A204.1 (cell line): Measurements from ENCODE around the gene FMNL2.
A peak's percentile ranks its signal among the peaks of the same experiment; 100 is the strongest.

Experiments used
- FAIRE-seq: peaks from 2 replicates; lab custom pipeline; 2012; peaks lifted over from hg19 to GRCh38; lab: Jason Lieb, UNC

FMNL2 gene

DNA sequence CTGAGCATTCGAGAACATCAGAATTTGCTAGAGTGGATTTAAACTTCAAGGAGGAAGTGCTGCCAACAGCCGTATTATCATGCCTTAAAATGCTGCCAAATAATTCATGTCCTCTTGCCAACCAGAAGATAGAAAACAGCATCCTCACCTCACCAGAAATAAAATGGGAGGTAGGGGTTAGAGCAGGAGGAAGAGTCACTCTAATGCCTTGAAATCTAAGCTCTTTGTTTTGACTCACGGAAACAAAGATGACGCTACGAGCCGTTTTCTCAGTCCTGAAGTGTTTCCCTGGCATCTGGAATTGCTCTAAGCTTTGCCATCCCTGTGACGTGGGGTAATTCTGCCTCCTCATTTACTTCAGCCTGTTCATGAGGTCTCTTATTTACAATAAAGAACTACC, 285.2 kb downstream of the FMNL2 start:
- FAIRE-seq: no peak

GRCh38 chr2:152620985-152621384, 286.0 kb downstream of the FMNL2 start:
- no peak for FAIRE-seq

DNA sequence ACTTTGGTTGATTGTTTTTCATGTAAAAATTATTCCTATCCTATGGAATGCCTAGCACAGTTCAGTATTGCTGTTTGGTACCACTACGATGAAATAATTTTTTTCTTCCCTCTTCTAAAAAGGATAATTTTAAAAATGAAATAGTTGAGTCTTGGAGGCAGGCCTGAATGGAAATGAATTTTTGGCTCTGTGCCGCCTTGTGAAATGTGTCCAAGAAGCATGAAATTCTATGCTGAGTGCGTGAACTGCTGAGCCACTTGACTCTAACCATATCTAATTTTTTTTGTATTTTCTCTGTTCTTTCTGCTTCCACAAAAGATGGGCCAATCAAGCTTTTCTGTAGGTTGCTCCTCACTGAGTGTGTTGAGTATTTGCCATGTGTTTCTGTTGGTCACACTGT, 287.2 kb downstream of the FMNL2 start:
- no peak for FAIRE-seq

GRCh38 chr2:152623076-152623740, 288.2 kb downstream of the FMNL2 start:
- no peak for FAIRE-seq

DNA sequence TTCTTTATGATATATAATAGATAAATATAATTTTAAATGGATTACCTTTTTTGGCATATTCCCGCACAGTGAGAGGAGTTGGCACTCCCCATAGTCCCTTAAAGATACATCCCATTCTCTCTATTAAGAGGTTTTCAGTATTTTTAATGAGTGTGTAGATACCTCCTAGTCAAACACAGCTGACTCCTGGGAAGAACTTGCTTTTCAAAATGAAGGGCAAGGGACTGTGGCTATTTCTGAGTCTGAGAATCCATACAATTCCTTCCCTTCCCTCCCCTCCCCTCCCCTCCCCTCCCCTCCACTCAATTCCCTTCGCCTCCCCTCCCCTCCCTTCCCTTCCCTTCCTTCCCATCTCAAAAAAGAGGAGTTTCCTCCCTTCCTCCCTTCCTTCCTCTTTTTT, 288.8 kb downstream of the FMNL2 start:
- no peak for FAIRE-seq

GRCh38 chr2:152624805-152625204, 289.8 kb downstream of the FMNL2 start:
- no peak for FAIRE-seq

DNA sequence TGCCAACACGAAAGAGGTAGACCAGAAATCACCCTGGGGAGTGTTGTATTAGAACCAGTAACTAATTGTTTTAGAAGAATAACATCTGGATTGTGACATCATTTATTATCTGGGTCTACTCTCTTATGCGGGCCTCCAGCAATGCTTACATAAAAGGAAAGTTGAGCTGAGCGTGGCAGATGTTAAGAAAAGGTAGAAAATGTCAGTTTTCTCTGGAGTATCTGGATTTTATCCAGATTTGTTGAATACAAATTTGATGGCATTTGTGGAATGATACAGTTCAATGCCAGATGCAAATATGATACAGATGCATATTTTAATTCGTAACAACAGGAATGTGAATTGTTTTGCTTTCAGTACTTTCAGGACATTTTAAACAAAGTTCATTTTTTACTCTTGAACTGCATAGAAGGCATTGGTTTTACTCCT, 292.0 kb downstream of the FMNL2 start:
- FAIRE-seq: no peak

DNA sequence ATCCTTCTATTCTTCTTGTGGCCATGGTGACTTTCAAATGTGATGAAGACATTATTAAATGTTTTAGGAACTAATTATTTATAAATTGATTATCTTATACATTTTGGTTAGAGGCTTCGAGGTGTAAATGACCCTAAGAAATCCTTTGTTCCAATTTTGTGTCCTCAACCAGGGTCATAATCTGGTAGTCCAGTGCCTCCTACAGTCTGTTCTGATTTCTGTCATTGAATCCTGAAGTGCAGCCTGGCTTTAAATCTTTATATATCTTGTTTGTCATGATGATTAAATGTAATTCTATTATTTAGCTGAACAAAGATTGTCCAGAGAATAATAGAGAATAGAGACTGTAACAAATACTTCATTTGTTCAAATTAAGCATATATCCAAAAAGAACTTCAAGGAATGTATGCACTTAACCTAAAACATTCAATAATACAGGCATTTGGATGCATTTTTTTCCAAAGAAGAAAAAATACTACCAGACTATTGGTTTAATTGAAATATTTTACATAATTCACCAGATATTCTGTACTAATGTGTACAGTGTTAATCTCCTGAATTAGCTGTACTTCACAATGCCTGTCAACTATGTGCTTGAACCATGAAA, 292.5 kb downstream of the FMNL2 start:
- FAIRE-seq: peak; percentile 55

GRCh38 chr2:152629202-152629601, 294.2 kb downstream of the FMNL2 start:
- FAIRE-seq: no peak

- FAIRE-seq: no peak
Measured at GRCh38 chr2:152630466-152630865, 295.5 kb downstream of the FMNL2 start.

GRCh38 chr2:152632736-152633135, 297.8 kb downstream of the FMNL2 start:
- no peak for FAIRE-seq

DNA sequence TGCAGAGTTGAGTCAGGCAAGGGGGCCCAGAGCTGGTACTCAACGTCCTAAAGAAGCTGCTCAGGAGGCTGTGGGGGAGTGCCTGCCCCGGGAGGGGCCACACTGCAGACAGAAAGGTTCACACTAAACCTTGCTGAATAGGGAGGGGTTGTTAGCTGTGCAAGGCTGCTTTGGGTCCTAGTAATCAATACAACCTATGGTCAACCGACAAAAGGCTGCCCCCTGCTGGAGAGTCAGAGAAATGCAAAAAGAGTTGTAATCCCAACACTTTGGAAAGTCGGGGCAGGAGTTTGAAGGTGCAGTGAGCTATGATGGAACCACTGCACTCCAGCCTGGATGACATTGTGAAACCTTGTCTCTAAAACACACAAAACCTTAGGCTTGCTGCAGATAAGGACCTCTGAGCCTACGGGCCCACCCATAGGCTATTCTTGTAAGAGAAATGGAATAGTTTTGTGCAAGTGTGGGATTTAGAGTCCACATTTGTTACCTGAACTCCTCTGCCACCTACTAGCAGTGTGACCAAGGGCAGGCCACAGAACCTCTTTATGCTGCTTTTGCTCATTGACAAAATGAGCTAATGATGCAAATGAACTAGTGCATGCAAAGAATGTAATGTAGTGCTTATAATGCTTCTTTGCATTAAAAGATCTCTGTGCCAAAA, 300.8 kb downstream of the FMNL2 start:
- no peak for FAIRE-seq

GRCh38 chr2:152637251-152637650, 302.3 kb downstream of the FMNL2 start:
- no peak for FAIRE-seq

- FAIRE-seq: no peak
Measured at GRCh38 chr2:152638056-152638455, 303.1 kb downstream of the FMNL2 start.

DNA sequence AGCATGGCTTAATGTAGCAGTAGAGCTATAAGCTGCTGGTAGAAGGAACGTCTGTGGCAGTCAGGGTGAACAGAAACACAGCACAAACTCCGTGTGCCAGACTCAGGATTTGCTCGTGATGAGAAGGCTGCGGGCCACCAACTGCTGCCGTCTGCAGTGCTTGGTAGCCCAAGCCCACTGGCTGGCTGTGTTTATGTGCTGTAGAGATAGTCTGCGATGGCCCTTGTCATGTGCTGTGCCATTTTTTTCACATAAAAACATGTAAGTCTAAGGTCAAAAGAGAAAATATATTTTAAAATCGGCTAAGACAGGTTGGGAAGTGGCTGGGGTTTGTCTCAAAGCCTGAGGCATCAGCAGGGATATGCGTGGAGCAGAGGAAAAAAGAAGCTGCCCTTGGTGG, 303.6 kb downstream of the FMNL2 start:
- FAIRE-seq: no peak

GRCh38 chr2:152644189-152644873, 309.4 kb downstream of the FMNL2 start:
- no peak for FAIRE-seq

DNA sequence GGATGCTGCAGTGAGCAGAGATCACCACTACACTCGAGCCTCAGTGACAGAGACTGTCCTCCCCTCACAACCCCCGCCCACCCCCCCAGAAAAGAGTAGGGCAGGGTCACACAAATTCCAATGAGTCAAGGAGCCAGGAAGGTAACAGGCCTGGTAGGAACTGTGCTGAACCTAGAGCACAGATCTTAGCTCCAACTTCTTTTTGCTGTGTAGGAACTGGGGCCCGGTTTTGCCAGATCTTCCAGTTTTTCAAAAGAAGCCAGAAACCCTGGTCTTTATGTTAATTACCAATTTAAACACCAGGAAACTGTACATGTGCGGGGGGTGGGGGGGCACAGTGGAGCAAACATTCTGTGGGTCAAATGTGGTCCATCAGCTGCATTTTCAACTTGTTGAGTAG, 311.3 kb downstream of the FMNL2 start:
- FAIRE-seq: no peak

DNA sequence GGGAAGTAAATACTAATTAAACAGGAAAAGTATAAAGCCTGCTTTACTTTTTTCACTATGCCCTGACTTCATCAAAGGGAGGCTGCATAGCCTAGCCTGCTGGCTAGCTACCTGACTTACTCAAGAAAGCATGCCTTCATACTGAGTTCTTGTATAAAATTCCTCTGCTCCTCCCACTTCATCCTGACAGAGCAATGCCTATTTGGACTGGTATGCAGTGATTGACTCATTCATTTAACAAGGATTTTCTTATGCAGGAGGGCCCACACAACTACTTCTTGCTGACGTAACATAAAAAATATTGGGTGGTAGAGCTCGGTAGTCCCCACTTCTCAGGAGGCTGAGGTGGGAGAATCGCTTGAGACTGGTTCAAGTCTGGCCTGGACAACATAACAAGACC, 311.8 kb downstream of the FMNL2 start:
- no peak for FAIRE-seq

DNA sequence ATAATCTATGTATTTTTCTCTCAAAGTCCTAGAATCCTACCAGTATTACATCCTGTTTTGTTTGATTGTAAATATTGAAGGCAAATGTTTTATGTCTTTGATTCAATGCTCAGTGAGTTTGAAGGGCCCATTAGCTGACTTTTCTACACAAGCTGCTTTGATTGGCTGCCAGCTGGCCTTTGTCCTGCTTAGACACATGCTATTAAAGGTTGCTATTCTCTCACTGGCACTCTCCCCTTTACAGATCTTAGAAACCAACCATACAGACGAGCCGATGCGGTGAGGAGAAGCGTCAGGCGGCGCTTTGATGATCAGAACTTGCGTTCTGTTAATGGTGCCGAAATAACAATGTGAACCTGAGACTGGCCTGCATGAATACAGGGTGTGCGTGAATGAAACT, 312.6 kb downstream of the FMNL2 start:
- no peak for FAIRE-seq

GRCh38 chr2:152648336-152648735, 313.4 kb downstream of the FMNL2 start:
- no peak for FAIRE-seq

- FAIRE-seq: no peak
Measured at GRCh38 chr2:152649997-152650396, 315.0 kb downstream of the FMNL2 start.

DNA sequence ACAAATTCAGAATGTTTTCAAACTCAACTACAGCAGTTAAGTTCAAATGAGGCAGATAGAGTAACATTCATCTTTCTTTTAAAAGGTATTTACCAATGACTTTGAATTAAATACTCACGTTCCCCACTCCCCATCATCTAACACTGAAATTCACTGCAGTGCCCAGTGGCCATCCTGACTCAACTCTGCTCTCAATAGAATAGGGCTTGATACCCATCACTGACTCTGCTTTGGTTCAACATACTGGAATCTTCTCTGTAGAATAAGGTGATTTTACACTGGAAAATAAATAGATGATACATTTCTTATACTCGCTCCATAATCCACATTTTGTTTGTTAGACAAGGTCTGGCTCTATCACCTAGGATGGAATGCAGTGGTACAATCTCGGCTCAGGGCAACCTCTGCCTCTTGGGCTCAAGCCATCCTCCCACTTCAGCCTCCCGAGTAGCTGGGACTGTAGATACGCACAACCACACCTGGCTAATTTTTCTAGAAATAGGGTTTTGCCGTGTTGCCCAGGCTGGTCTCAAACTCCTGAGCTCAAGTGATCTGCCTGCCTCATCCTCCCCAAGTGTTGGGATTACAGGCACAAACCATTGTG, 315.9 kb downstream of the FMNL2 start:
- no peak for FAIRE-seq

DNA sequence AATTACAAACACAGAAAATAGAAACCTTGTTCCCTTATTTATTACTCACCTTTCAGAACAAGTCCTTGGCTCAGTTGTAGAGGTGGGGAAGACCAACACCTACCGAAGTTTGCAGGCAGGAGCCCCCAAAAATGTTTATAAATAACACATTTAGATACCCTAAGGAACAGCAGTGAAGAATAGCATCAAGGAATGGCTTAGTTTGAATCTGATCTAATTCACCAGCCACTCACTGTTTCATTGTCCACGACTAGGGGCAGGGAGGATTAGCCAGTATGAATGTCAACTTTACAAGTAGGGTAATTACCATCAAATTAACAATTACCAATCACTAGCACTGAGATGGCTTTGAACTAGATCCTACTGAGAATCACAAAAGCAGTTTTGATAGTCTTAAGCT, 316.9 kb downstream of the FMNL2 start:
- FAIRE-seq: no peak
